CD4-positive, alpha-beta T cell treated with Interleukin-4 for 4 hours (primary cell): ENCODE results near the gene VEGFC.

Experiments used
- DNase-seq: peaks from one replicate; pipeline ENCODE4 v3.0.0-alpha.2; 2020

VEGFC gene

GRCh38 chr4:176792326-176793059 lies at the start of gene VEGFC:
Gene VEGFC (minus strand): TSS chr4:176792922. CDS start chr4:176792311, 611 bp downstream.
- no peak for DNase-seq

GRCh38 chr4:176841711-176842112 lies 49.0 kb upstream of the VEGFC start:
- no peak for DNase-seq

- no peak for DNase-seq
Measured at GRCh38 chr4:176840166-176840565, 47.4 kb upstream of the VEGFC start.

GRCh38 chr4:176839656-176840055 lies 46.9 kb upstream of the VEGFC start:
- no peak for DNase-seq

- DNase-seq: no peak
Measured at GRCh38 chr4:176838601-176839433, 46.1 kb upstream of the VEGFC start.

- no peak for DNase-seq
Measured at GRCh38 chr4:176837169-176837895, 44.6 kb upstream of the VEGFC start.

- no peak for DNase-seq
Measured at GRCh38 chr4:176834531-176834930, 41.8 kb upstream of the VEGFC start.

GRCh38 chr4:176833400-176834175 lies 40.9 kb upstream of the VEGFC start:
- DNase-seq: no peak

- no peak for DNase-seq
Measured at GRCh38 chr4:176830971-176831370, 38.2 kb upstream of the VEGFC start.

- no peak for DNase-seq
Measured at GRCh38 chr4:176825586-176825985, 32.9 kb upstream of the VEGFC start.

GRCh38 chr4:176824645-176825366 lies 32.1 kb upstream of the VEGFC start:
- DNase-seq: no peak

- no peak for DNase-seq
Measured at GRCh38 chr4:176818531-176818930, 25.8 kb upstream of the VEGFC start.

- no peak for DNase-seq
Measured at GRCh38 chr4:176817204-176817603, 24.5 kb upstream of the VEGFC start.

- no peak for DNase-seq
Measured at GRCh38 chr4:176814770-176815169, 22.0 kb upstream of the VEGFC start.

GRCh38 chr4:176810481-176811249 lies 17.9 kb upstream of the VEGFC start:
- no peak for DNase-seq

- DNase-seq: no peak
Measured at GRCh38 chr4:176806778-176807375, 14.2 kb upstream of the VEGFC start.

- no peak for DNase-seq
Measured at GRCh38 chr4:176805155-176805554, 12.4 kb upstream of the VEGFC start.

GRCh38 chr4:176800891-176801534 lies 8.3 kb upstream of the VEGFC start:
- DNase-seq: no peak

- no peak for DNase-seq
Measured at GRCh38 chr4:176799653-176800052, 6.9 kb upstream of the VEGFC start.

GRCh38 chr4:176798540-176798939 lies 5.8 kb upstream of the VEGFC start:
- no peak for DNase-seq
